ENCODE results near the gene USP51.

- TF ChIP-seq BHLHE40 (IDR thresholded peaks at IDR 0.05; ENCODE audit: borderline replicate concordance) (no peak), ZNF384 (IDR thresholded peaks at IDR 0.05) (no peak), SP1 (IDR thresholded peaks at IDR 0.05) (no peak), CTBP1 (IDR thresholded peaks at IDR 0.05; ENCODE audit: borderline replicate concordance) (no peak), LEF1 (IDR thresholded peaks at IDR 0.05; ENCODE audit: borderline replicate concordance) (no peak), ELF4 (IDR thresholded peaks at IDR 0.05) (no peak), ARNT (IDR thresholded peaks at IDR 0.05) (no peak), FOXM1 (IDR thresholded peaks at IDR 0.05; ENCODE audit: borderline replicate concordance) (no peak), TARDBP (IDR thresholded peaks at IDR 0.05) (no peak)
Observed at GRCh38 chrX:55452833-55453124, 36.9 kb downstream of the USP51 start.

All from HEK293T (cell line).